Measurements from ENCODE around the gene NPAS4. TPM values are rescaled to one million over a fixed set of nuclear protein-coding genes. Genes with fewer than 3 reads are reported as not detected.

NPAS4 gene
- total and polyA plus RNA-seq, 2 of the 13 experiments (the other 11 are each of a cell fraction or from before 2014, with no cell fraction given): not detected

GRCh38 chr11:66438504-66439466, 17.9 kb downstream of the NPAS4 start, which contains the start of gene MRPL11 (continued):
- TF ChIP-seq HMGXB3 (CRISPR knock-in tag; IDR thresholded peaks at IDR 0.05; ENCODE audit: borderline replicate concordance) (0 out of 2 replicates have a peak, but pooled peaks have one; percentile 44), SP5 (CRISPR knock-in tag; IDR thresholded peaks at IDR 0.05; ENCODE audit: borderline replicate concordance, low read depth) (no peak), NFYC (CRISPR knock-in tag; IDR thresholded peaks at IDR 0.05) (peak; percentile 44), ZNF121 (CRISPR knock-in tag; IDR thresholded peaks at IDR 0.05) (peak; percentile 100), ZNF549 (CRISPR knock-in tag; IDR thresholded peaks at IDR 0.05) (no peak), ONECUT2 (CRISPR knock-in tag; IDR thresholded peaks at IDR 0.05) (no peak), POLR2AphosphoS5 (IDR thresholded peaks at IDR 0.05; ENCODE audit: low read depth, low read length) (peak; percentile 61), ZNF143 (CRISPR knock-in tag; IDR thresholded peaks at IDR 0.05) (peak; percentile 99), ZNF761 (CRISPR knock-in tag; conservative IDR thresholded peaks at IDR 0.05) (no peak), ZNF224 (CRISPR knock-in tag; IDR thresholded peaks at IDR 0.05) (peak; percentile 94), RFX1 (IDR thresholded peaks at IDR 0.05) (no peak), SOX6 (IDR thresholded peaks at IDR 0.05) (no peak), SOX6 (CRISPR knock-in tag; IDR thresholded peaks at IDR 0.05) (peak; percentile 39), GATAD1 (CRISPR knock-in tag; IDR thresholded peaks at IDR 0.05) (peak; percentile 96), GPBP1L1 (CRISPR knock-in tag; IDR thresholded peaks at IDR 0.05) (no peak), KLF12 (CRISPR knock-in tag; IDR thresholded peaks at IDR 0.05; ENCODE audit: borderline replicate concordance) (no peak), TEAD2 (CRISPR knock-in tag; IDR thresholded peaks at IDR 0.05) (no peak), YY1 (IDR thresholded peaks at IDR 0.05; ENCODE audit: insufficient read depth, insufficient replicate concordance, low read depth, low read length) (peak; percentile 95), JDP2 (CRISPR knock-in tag; IDR thresholded peaks at IDR 0.05; ENCODE audit: borderline replicate concordance) (no peak), ZNF430 (CRISPR knock-in tag; IDR thresholded peaks at IDR 0.05) (peak; percentile 64; the same call in 1 of the 2 replicates)
- TF ChIP-seq, protein P1, sequence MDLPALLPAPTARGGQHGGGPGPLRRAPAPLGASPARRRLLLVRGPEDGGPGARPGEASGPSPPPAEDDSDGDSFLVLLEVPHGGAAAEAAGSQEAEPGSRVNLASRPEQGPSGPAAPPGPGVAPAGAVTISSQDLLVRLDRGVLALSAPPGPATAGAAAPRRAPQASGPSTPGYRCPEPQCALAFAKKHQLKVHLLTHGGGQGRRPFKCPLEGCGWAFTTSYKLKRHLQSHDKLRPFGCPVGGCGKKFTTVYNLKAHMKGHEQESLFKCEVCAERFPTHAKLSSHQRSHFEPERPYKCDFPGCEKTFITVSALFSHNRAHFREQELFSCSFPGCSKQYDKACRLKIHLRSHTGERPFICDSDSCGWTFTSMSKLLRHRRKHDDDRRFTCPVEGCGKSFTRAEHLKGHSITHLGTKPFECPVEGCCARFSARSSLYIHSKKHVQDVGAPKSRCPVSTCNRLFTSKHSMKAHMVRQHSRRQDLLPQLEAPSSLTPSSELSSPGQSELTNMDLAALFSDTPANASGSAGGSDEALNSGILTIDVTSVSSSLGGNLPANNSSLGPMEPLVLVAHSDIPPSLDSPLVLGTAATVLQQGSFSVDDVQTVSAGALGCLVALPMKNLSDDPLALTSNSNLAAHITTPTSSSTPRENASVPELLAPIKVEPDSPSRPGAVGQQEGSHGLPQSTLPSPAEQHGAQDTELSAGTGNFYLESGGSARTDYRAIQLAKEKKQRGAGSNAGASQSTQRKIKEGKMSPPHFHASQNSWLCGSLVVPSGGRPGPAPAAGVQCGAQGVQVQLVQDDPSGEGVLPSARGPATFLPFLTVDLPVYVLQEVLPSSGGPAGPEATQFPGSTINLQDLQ (CRISPR knock-in tag; IDR thresholded peaks at IDR 0.05): 0 out of 2 replicates have a peak, but pooled peaks have one; percentile 46
- TF ChIP-seq, protein P2, sequence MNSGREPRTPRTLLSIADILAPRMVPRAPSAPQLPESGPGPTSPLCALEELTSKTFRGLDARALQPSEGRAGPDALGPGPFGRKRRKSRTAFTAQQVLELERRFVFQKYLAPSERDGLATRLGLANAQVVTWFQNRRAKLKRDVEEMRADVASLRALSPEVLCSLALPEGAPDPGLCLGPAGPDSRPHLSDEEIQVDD (CRISPR knock-in tag; IDR thresholded peaks at IDR 0.05; ENCODE audit: borderline replicate concordance): no peak

All from HepG2 (cell line).